Jurkat, Clone E6-1 (cell line): ENCODE measurements around the gene ALG5.

ENCODE experiments used
- DNase-seq: peaks from one replicate; pipeline ENCODE4 v3.0.0-alpha.2; 2011; ENCODE audit warnings: low read depth, low spot score
- H3K4me3 ChIP-seq: 2 replicates; pipeline ENCODE4 v1.5.1; 2011; ENCODE audit warnings: mild to moderate bottlenecking, low read length, control low read depth, moderate library complexity

Gene ALG5

DNA sequence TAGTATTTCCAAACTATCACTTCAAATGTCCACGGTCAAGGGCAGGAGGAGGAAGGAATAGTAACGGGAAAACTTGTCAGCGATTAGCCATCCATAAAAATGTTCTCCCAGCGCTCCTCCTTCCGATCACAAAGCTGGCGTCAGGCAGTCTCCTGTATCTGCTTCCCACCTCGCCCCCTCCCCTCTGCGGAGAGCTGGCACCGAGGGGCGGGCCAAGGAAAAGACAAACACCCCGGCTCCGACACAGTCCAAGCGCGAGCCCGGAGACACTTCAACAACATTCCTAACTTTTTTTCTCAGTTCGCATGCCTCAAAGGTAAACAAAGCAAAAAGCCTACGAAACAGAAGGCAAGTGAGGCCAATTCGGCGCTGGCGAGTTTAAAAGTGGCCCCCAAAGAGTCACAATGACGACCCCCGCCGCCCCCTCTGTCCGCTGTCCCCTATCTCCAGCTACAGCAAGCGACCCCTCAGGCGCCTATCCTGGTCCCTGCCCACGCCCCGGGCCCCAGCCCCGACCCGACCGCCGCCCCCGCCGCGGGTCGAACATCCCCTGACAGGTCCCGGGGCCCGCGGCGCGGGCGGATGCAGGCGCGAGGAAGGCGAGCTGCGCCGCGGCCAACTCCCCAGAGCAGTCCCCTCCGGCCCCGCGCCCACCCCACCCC lies 79.8 kb downstream of the ALG5 start:
- H3K4me3 ChIP-seq, result peak overlapping the region; percentile 26
- no peak for DNase-seq

DNA sequence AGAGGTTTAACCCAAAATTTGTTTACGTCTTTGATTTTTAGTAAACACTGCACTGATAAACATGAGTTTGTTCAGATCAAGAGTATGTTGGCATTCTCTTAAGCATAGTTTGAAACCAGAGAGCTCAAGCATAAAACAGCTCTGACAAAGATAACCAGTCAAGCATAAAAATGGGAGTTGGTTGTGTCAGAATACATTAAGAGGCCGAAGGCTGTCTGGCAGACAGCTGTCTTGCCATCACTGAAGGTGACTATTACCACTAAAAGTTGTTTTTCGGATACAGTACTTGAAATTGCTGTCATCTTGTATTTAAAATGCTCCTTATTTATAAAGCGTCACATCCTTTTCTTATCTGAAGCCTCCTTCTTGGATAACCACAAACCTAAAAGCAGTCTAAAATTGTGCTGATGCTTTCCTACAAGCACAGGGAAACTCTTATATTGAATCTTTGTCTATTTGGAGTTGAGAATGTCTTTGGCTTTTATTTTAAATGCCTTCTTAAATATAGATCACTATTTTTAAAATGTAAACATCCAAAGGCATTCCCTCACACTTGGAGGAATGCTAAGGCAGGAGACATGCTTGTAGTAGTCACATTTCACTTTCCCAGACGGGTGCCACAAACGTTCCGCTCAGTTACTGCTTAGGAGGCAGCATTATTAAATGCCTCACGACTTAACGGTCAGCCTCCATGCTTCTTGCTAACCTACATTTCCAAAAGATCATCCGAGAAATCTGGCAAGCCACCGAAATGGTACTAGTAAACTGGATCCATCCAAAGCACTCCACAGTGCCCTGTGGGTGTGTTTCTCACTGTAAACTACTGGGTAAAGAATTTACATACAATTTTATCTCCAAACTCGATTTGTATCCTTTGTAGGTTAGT lies 80.7 kb downstream of the ALG5 start:
- H3K4me3 ChIP-seq, result no peak overlapping the region
- DNase-seq, result no peak

DNA sequence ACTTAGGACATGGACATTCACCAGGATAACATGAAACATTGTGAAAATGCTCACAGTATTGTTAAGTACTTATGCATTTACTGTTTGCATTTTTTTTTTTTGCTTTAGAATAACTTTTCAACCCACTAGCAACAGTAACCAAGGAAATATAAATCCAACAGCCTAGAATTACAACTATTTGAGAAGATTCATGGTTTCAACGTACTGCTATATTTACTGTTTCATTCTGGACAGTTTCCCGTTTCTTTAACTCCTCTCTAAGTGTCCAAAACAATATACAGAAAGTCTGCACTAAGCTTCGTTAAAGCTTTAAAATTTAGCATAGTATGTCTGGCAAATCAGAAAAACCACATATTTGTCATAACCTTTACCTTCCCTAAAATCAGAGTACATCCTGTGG lies 81.8 kb downstream of the ALG5 start:
- no peak for DNase-seq

DNA sequence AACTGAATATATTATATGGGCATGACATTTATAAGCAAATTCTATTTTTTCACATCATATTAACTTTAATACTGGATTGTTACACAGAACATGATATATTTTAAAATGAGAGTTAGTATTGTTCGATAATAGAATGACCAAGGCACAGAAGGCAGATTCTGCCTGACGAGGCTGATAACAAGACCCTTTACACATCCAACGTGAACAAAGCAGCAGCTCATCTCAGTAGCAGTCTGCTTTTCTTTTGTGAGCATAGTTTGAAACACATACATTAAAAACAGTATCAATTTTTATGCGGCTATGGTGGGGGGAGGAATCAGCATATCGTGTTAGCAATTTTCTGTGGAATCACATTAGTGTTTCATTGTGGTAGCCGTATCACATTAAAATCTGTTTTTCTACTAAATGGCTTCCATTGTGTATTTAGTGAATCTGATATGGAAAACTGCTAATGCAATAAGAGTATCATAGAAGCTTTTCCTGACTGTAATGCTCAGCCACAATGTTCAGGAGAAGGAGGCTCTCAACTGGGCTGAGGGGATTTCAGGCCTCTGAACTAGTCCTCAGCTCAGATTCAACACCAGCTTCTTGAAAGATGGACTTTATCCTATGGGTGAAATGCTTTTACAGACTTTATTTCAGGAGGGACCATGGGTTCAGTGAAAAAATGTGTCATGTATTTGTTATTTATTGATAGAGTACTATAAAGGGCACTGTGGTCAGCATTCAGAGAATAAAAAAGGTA lies 83.1 kb downstream of the ALG5 start:
- H3K4me3 ChIP-seq, result no peak overlapping the region

More for the DNA sequence above, 81.8 kb downstream of the ALG5 start:
- H3K4me3 ChIP-seq, result no peak overlapping the region

DNA sequence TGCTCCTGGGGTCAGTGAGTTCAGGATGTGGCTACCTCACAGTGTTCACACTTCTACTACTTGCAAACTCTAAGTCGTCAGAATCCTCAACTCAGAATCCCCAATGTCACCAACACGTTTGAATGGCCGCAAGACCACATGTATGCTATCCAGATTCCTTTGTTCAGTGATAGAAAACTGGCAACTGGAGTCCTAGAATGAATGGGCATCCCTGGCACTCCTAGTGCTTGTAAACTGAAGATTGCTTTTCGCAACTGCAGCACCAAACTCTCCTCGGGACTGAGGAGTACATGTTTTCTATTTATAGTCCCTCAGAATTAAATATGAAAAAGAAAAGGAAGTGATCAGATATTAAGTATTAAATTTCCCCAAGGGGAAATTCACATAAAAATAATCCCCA lies 84.0 kb downstream of the ALG5 start:
- no peak overlapping the region for H3K4me3 ChIP-seq
- no peak for DNase-seq

More for the DNA sequence above, 83.1 kb downstream of the ALG5 start:
- DNase-seq, result no peak

DNA sequence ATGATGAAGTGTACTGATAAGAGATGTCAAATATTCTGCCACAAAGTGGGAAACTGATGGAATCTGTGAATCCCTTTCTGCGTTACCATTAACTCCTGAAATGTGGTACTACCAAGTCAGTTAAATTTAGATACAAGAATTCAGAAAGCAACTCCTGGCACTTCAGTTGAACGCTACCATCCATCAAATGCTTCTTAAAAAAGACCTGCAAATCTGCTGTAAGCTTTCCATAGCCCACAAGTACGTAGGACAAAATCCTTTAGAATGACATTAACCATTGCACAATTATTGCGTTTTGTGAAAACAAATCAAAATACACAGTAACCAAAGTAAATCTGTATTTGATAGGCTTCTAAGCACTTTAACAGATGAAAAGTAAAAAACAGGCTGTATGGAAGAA lies 84.5 kb downstream of the ALG5 start:
- no peak overlapping the region for H3K4me3 ChIP-seq
- no peak for DNase-seq

DNA sequence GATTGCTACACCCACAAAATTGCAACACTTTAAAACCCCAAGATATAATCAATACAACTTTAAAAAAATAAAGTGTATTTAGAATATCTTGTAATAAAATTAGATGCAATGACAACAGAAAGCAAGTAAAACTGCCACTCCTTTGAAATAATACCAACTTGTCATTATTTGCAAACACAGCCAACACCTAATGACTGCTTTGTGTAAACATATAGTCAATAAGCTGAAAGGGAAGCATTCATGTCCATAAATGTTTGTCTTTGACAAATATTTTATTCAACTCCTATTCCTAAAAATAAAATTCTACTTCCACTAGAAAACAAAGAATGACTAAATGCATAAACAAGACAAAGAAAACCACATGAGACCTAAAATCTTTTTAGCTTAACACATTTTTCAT lies 85.7 kb downstream of the ALG5 start:
- no peak for DNase-seq
- H3K4me3 ChIP-seq, result no peak overlapping the region

DNA sequence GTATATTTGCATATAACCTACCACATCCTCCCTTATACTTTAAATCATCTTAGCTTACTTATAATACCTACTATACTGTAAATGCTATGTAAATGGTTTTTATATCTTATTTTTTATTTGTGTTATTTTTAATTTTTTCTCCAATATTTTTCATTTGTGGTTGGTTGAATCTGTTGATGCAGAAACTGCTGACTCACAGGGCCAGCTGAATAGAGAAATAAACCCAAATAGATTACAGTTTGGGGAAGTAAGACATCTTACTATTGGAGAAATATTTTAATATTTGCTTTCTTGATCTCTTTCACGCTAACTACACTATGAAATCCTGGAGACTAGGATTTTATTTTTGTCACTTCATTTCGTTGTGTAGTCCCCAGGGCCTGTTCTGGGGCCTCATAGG lies 86.2 kb downstream of the ALG5 start:
- no peak for DNase-seq
- H3K4me3 ChIP-seq, result no peak overlapping the region

DNA sequence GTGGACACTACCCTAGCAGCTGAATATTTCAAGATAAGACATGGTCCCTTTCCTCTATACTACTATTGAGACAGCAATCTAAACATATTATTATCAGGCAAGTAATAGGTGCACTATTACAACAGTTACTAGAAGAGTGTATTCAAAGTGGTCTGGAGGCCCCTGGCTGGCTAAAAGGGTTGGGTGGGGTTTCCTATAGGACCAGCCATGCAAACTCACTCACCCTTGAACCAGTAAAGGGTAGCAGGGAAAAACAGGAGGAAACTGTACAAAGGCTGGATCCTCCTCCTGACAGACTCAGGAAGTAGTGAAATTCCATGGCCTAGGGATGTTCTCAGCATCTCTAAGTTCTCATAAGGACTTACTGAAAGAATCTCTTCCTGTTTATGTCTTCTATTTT lies 86.8 kb downstream of the ALG5 start:
- no peak overlapping the region for H3K4me3 ChIP-seq
- no peak for DNase-seq

DNA sequence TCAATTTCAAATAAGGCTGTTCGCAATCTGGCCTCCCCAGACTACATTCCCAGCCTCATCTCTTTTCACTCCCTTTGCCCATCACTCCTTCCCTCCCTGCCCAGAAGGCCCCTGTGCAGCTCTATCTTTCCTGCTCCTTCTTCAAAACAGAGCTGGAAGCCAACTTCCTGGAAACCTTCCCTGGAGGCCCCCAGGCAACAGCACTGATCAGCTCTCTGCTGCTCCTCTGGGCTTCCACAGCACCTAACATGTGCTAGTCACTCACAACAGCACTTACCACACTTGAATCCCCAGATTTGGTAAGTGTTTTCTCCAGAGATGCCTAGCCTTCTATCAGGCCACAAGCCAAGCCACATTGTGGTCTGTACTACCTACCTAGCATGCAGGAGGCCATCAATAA lies 88.6 kb downstream of the ALG5 start:
- H3K4me3 ChIP-seq, result no peak overlapping the region
- DNase-seq, result no peak

DNA sequence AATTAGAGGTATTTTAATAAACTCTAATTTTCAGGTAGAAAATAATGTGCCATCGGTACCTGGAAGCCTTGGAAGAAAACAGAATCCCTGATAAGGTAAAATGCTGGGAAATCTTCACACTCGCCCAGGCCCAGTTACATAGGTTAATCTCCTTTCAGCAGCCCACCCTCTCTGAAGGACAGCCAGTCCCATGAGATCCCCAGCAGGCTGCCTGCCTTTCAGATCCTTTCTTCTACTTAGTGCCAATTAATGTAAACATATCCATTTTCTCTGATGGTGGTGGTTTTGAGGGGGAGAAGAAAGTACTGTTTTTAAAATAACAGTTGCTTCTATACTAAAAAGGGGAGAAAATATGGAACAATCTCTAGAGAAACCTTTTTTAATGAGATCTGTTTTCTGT lies 91.3 kb downstream of the ALG5 start:
- no peak for DNase-seq
- H3K4me3 ChIP-seq, result no peak overlapping the region

DNA sequence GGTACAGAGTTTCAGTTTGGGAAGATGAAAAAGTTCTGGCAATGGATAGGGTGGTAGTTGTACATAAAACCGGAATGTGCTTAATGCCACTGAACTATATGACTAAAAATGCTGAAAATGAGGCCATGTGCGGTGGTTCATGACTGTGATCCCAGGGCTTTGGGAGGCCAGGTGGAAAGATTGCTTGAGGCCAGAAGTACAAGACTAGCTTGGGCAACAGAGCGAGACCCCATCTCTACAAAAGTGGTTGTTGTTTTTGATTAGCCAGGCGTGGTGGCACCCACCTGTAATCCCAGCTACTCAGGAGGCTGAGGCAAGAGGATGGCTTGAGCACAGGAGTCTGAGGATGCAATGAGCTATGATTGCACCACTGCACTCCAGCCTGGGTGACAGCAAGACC lies 91.9 kb downstream of the ALG5 start:
- no peak overlapping the region for H3K4me3 ChIP-seq
- DNase-seq, result no peak

DNA sequence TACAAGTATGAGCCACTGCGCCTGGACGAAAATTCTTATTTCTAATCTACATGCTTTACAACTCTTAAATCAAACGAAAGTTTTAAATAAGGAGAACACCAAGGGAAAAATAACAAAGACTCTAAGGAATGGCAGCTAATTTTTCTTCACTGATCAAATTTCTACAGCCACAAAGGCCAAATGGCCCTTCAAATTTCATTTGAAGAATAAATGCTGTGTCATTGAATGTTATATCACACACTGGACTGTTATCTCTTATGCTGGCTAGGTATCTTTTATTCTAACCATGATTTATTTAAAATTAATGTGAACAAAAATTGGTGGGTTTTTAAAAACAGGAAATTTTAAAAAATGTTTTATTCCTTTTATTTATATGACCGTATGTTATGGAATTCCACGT lies 93.2 kb downstream of the ALG5 start:
- no peak overlapping the region for H3K4me3 ChIP-seq
- no peak for DNase-seq

DNA sequence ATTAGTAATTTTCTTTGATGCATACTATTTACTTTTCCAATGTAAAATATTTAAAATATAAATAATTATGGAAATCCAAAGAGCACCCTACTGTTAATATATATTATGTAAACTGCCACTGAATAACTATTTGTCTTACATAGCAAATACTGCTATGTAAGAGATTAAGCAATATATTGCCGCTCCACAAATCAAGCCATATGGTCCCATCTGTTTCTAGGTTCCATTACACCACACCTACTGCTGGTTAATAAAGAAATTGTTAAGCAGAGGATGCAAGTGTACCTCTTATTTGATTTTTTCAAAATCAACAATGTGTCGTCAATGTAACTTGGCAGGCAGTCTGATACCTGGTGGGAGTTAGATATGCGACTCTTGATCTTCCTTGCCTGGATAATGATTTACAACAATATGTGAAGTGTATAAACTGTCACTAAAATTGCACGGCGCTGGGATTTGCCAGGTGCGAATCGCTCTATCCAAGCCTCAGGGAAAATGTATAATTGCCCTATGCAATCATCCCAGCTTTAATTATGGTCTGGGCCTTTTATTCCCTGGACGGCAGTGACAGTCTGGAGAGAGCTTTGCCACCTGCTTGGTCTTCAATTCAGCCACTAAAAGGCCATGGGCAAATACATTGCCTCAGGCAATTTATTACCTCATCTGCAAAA lies 95.1 kb downstream of the ALG5 start:
- no peak for DNase-seq
- no peak overlapping the region for H3K4me3 ChIP-seq
